ENCODE measurements around the gene AKIRIN1.

Gene AKIRIN1

GRCh38 chr1:39034114-39034654 lies 43.1 kb downstream of the AKIRIN1 start:
- DNase-seq (ENCODE audit: low read depth) = no peak
- no peak for TF ChIP-seq CTCF (conservative IDR thresholded peaks at IDR 0.05; ENCODE audit: low read depth, low read length)
- no peak overlapping the region for H3K4me3 ChIP-seq (ENCODE audit: low read depth, low read length)

- TF ChIP-seq CTCF (conservative IDR thresholded peaks at IDR 0.05; ENCODE audit: low read depth, low read length) = no peak
- no peak overlapping the region for H3K4me3 ChIP-seq (ENCODE audit: low read depth, low read length)
- no peak for DNase-seq (ENCODE audit: low read depth)
These were observed 45.6 kb downstream of the AKIRIN1 start for GRCh38 chr1:39036678-39037077.

GRCh38 chr1:39043513-39043912 lies 52.4 kb downstream of the AKIRIN1 start:
- H3K4me3 ChIP-seq (ENCODE audit: low read depth, low read length) = no peak overlapping the region
- TF ChIP-seq CTCF (conservative IDR thresholded peaks at IDR 0.05; ENCODE audit: low read depth, low read length) = no peak
- DNase-seq (ENCODE audit: low read depth) = no peak

- no peak for TF ChIP-seq CTCF (conservative IDR thresholded peaks at IDR 0.05; ENCODE audit: low read depth, low read length)
- DNase-seq (ENCODE audit: low read depth) = no peak
- no peak overlapping the region for H3K4me3 ChIP-seq (ENCODE audit: low read depth, low read length)
These were observed 53.7 kb downstream of the AKIRIN1 start for GRCh38 chr1:39044762-39045161.

GRCh38 chr1:39045231-39045630 lies 54.2 kb downstream of the AKIRIN1 start:
- no peak overlapping the region for H3K4me3 ChIP-seq (ENCODE audit: low read depth, low read length)
- no peak for TF ChIP-seq CTCF (conservative IDR thresholded peaks at IDR 0.05; ENCODE audit: low read depth, low read length)
- DNase-seq (ENCODE audit: low read depth) = no peak

- no peak overlapping the region for H3K4me3 ChIP-seq (ENCODE audit: low read depth, low read length)
- no peak for TF ChIP-seq CTCF (conservative IDR thresholded peaks at IDR 0.05; ENCODE audit: low read depth, low read length)
- DNase-seq (ENCODE audit: low read depth) = no peak
These were observed 55.6 kb downstream of the AKIRIN1 start for GRCh38 chr1:39046613-39047210.
